PFSK-1 (cell line): ENCODE measurements around the gene HMCN2.

ENCODE experiments used
- FOXP2 ChIP-seq: optimal IDR thresholded peaks from 2 replicates; pipeline ENCODE3; 2011; ENCODE audit warnings: borderline replicate concordance, control low read depth, inconsistent platforms; ENCODE audit not compliant: insufficient read depth; ENCODE audit errors: extremely low read length, extremely low read depth
- POLR2AphosphoS5 ChIP-seq: IDR thresholded peaks from 2 replicates; pipeline ENCODE4 v1.6.1; 2012; ENCODE audit warnings: low read depth, mild to moderate bottlenecking, control low read depth, low read length, moderate library complexity
- SIN3A ChIP-seq: IDR thresholded peaks from 2 replicates; pipeline ENCODE4 v1.6.1; 2012; ENCODE audit warnings: mild to moderate bottlenecking, low read length, moderate library complexity, borderline replicate concordance; ENCODE audit not compliant: insufficient read depth
- TAF1 ChIP-seq: IDR thresholded peaks from 2 replicates; pipeline ENCODE4 v1.6.1; 2012; ENCODE audit warnings: low read length, control low read depth, borderline replicate concordance; ENCODE audit not compliant: insufficient read depth
- TF ChIP-seq, protein P1 (sequence below), 2 experiments: IDR thresholded peaks; 2 replicates each; pipeline versions ENCODE4 v1.6.1 to v1.8.0; 2011 to 2012; ENCODE audit warnings: low read depth in 2 of 2, low read length in 2 of 2, control low read depth in 1 of 2, inconsistent platforms in 1 of 2, mild to moderate bottlenecking in 1 of 2, moderate library complexity in 1 of 2; ENCODE audit not compliant: insufficient read depth in 1 of 2

Gene HMCN2

DNA sequence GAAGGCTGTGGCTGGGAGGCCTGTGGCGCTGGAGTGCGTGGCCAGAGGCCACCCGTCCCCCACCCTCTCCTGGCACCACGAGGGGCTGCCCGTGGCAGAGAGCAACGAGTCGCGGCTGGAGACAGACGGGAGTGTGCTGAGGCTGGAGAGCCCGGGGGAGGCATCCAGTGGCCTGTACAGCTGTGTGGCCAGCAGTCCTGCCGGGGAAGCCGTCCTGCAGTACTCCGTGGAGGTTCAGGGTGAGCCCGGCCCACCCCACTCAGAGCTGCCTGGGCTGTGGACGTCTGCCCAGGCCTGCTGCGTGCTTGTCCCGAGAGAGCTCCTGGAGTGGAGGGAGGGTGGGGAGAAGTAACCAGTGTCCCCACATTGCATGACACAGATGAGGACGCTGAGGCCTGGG, 89.2 kb downstream of the HMCN2 start:
- TF ChIP-seq, protein P1, sequence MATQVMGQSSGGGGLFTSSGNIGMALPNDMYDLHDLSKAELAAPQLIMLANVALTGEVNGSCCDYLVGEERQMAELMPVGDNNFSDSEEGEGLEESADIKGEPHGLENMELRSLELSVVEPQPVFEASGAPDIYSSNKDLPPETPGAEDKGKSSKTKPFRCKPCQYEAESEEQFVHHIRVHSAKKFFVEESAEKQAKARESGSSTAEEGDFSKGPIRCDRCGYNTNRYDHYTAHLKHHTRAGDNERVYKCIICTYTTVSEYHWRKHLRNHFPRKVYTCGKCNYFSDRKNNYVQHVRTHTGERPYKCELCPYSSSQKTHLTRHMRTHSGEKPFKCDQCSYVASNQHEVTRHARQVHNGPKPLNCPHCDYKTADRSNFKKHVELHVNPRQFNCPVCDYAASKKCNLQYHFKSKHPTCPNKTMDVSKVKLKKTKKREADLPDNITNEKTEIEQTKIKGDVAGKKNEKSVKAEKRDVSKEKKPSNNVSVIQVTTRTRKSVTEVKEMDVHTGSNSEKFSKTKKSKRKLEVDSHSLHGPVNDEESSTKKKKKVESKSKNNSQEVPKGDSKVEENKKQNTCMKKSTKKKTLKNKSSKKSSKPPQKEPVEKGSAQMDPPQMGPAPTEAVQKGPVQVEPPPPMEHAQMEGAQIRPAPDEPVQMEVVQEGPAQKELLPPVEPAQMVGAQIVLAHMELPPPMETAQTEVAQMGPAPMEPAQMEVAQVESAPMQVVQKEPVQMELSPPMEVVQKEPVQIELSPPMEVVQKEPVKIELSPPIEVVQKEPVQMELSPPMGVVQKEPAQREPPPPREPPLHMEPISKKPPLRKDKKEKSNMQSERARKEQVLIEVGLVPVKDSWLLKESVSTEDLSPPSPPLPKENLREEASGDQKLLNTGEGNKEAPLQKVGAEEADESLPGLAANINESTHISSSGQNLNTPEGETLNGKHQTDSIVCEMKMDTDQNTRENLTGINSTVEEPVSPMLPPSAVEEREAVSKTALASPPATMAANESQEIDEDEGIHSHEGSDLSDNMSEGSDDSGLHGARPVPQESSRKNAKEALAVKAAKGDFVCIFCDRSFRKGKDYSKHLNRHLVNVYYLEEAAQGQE (IDR thresholded peaks at IDR 0.05; ENCODE audit: insufficient read depth in 1 of 2, low read depth in 2 of 2, low read length in 2 of 2) = no peak
- no peak for TF ChIP-seq SIN3A
- TF ChIP-seq POLR2AphosphoS5 = no peak
- TF ChIP-seq FOXP2 = no peak
- TF ChIP-seq TAF1 = no peak

DNA sequence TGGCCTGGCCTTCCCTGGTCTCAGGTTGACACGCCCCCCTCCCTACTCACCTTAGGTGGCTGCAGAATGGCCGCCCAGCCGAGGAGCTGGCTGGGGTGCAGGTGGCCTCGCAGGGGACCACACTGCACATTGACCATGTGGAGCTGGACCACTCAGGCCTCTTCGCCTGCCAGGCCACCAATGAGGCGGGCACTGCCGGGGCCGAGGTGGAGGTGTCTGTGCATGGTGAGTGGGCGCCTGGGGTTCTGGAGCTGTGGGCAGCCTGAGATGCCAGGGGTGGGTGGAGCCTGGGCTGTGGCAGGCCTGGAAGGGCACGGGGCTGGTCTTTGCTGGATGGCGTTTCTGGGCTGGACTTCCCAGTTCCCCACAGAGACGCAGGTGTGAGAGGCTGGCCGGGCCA, 90.5 kb downstream of the HMCN2 start:
- no peak for TF ChIP-seq POLR2AphosphoS5
- TF ChIP-seq, protein P1 (IDR thresholded peaks at IDR 0.05; ENCODE audit: insufficient read depth in 1 of 2, low read depth in 2 of 2, low read length in 2 of 2) = no peak
- TF ChIP-seq FOXP2 = no peak
- TF ChIP-seq SIN3A = no peak
- no peak for TF ChIP-seq TAF1

DNA sequence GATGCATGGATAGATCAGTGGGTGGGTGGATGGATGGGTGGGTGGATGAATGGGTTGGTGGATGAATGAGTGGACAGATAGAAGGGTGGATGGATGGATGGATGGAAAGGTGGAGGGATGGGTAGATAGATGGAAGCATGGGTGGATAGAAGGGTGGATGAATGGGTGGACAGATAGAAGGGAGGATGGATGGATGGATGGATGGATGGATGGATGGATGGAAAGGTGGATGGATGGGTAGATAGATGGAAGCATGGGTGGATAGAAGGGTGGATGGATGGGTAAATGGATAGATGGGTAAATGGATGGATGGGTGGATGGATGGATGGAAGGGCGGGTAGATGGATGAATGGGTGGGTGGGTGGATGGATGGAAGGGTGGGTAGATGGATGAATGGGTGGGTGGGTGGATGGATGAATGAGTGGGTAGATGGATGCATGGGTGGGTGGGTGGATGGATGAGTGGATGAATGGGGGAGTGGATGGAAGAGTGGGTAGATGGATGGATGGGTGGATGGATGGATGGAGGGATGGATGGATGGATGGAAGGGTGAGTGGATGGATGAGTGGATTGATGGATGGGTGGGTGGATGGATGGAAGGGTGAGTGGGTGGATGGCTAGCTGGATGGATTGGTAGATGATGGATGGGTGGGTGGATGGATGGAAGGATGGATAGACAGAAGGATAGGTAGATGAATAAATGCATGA, 91.5 kb downstream of the HMCN2 start:
- TF ChIP-seq POLR2AphosphoS5 (no peak), FOXP2 (no peak), TAF1 (no peak), SIN3A (no peak)
- TF ChIP-seq, protein P1 (IDR thresholded peaks at IDR 0.05; ENCODE audit: insufficient read depth in 1 of 2, low read depth in 2 of 2, low read length in 2 of 2) = no peak

DNA sequence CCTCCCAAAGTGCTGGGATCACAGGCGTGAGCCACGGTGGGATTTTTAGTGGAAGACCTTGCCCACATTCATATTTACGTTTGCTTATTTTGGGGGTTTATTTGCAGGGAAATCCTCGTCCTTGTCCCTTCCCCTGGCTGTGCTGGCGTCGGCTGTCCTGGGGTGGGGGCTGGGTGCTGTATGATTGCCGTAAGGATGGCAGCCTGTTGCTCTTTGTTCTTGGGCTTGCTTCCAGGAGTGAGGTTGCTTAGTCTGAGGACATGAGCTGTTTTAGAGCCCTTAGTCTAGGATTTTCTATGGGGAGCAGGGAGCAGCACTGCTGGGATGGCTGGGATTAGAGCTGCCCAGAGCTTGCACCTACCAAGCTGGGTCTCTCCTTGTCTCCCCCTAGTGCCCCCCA, 93.4 kb downstream of the HMCN2 start:
- TF ChIP-seq, protein P1 (IDR thresholded peaks at IDR 0.05; ENCODE audit: insufficient read depth in 1 of 2, low read depth in 2 of 2, low read length in 2 of 2) = no peak
- no peak for TF ChIP-seq FOXP2
- no peak for TF ChIP-seq SIN3A
- TF ChIP-seq TAF1 = no peak
- no peak for TF ChIP-seq POLR2AphosphoS5
